WTC11 (cell line): ENCODE data around the gene SGF29.

ENCODE experiments used
- CREM ChIP-seq: sonication (generic); formaldehyde crosslinking; IDR thresholded peaks from 2 replicates; pipeline ENCODE4 v1.8.1; 2022; ENCODE audit warnings: mild to moderate bottlenecking, missing genetic modification reagents, moderate library complexity
- TF ChIP-seq, protein P1 (sequence below): sonication (generic); formaldehyde crosslinking; IDR thresholded peaks from 2 replicates; pipeline ENCODE4 v1.8.1; 2023; ENCODE audit warnings: mild to moderate bottlenecking, missing genetic modification reagents

DNA sequence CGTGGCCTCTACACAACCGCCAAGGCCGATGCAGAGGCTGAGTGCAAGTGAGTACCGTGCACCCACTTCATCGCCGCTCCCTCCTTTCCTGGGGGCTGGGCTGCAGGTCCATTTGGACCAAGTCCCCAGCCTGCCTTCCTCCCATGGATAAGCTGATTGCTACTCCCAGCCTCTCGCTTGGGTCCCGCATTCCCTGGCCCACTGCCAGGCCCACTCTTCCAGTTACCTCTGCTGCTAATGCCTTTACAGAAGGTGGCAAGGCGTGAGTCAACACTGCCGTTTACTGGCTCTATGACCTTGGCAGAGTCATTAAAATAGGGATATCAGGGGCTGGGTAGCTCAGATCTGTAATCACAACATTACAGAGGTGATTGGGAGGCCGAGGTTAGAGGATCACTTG is 32.0 kb downstream of the SGF29 start:
- TF ChIP-seq, protein P1, sequence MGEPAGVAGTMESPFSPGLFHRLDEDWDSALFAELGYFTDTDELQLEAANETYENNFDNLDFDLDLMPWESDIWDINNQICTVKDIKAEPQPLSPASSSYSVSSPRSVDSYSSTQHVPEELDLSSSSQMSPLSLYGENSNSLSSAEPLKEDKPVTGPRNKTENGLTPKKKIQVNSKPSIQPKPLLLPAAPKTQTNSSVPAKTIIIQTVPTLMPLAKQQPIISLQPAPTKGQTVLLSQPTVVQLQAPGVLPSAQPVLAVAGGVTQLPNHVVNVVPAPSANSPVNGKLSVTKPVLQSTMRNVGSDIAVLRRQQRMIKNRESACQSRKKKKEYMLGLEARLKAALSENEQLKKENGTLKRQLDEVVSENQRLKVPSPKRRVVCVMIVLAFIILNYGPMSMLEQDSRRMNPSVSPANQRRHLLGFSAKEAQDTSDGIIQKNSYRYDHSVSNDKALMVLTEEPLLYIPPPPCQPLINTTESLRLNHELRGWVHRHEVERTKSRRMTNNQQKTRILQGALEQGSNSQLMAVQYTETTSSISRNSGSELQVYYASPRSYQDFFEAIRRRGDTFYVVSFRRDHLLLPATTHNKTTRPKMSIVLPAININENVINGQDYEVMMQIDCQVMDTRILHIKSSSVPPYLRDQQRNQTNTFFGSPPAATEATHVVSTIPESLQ (CRISPR knock-in tag): no peak
- TF ChIP-seq CREM (CRISPR knock-in tag): no peak
